GM13977 (cell line): ENCODE measurements around the gene TMEM63B.

ENCODE experiments used
- DNase-seq: peaks from one replicate; pipeline ENCODE4 v3.0.0; 2012; ENCODE audit warnings: low spot score
- in situ Hi-C: fragments of 300-500 bp; cut with MboI; formaldehyde crosslinking; loops from one replicate; pipeline ENCODE4 v1.12.0; 2022; ENCODE audit warnings: low sequenced_read_pairs, low pct_unique_long_range_greater_than_20kb, mixed read lengths, inconsistent platforms; ENCODE audit not compliant: unreplicated experiment
- TF ChIP-seq, protein P1 (sequence below): IDR thresholded peaks from 2 replicates; pipeline ENCODE4 v1.5.1; 2012; ENCODE audit warnings: mild to moderate bottlenecking, control low read depth; ENCODE audit not compliant: insufficient read depth; ENCODE audit errors: extremely low read depth, missing control alignments

The TMEM63B gene

DNA sequence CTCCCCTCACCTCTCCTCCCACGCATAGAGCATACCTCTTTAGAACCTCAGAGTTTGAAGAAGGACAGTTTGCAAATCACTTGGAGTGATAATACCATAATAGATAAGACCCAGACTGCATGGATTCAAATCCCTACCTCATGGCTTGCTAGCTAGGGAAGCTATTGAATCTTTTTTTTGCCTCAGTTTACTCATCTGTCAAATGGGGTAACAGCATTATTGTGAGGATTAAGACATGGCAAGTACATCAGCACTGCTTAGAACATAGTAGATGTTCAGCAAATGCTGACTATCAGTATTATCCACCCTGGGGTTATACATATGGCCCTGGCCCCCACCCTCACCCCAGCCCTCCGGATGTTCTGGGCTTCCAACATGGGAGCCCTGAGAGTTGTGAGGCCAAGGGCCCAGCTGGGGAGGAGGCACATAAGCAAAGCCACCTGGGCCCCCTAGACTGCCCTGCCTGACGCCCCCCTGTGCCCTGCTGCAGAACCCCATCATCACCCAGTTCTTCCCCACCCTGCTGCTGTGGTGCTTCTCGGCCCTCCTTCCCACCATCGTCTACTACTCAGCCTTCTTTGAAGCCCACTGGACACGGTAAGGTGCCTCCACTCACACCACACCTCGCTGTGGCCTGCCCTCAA lies 22.1 kb downstream of the TMEM63B start:
- no peak for DNase-seq
- in situ Hi-C loops = loop anchor here (25.0 kb wide), 1 partner anchor 188 kb away; the partner anchor contains the start of gene SPATS1
- TF ChIP-seq, protein P1, sequence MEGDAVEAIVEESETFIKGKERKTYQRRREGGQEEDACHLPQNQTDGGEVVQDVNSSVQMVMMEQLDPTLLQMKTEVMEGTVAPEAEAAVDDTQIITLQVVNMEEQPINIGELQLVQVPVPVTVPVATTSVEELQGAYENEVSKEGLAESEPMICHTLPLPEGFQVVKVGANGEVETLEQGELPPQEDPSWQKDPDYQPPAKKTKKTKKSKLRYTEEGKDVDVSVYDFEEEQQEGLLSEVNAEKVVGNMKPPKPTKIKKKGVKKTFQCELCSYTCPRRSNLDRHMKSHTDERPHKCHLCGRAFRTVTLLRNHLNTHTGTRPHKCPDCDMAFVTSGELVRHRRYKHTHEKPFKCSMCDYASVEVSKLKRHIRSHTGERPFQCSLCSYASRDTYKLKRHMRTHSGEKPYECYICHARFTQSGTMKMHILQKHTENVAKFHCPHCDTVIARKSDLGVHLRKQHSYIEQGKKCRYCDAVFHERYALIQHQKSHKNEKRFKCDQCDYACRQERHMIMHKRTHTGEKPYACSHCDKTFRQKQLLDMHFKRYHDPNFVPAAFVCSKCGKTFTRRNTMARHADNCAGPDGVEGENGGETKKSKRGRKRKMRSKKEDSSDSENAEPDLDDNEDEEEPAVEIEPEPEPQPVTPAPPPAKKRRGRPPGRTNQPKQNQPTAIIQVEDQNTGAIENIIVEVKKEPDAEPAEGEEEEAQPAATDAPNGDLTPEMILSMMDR = no peak

DNA sequence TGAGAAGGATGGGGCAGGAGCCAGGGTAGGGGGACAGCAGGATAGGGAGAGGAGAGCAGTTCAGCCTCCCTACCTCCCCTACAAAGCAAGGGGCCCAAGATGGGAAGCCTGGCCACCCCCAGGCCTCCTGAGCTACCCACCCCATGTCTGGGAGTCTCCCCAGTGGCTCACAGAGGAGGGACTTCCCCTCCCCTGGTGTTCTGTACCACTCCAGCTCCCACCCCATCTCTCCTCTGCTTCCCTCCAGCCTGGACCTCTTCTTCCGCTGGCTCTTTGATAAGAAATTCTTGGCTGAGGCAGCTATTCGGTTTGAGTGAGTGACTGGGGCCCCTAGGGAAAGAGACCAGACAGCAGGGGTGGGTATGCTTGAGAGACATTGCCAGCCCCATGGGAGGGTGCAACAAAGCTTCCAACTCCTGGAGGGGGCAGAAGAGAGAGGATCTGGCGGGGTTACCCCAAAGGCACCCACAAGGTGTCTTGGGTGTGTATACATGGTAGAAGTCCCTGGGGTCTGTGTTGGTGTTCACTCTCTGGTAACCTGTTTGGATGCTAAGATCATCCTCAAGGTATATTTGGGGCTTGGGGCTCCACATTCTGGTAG lies 23.1 kb downstream of the TMEM63B start:
- in situ Hi-C loops = loop anchor here (25.0 kb wide), 1 partner anchor 187 kb away; the partner anchor contains the start of gene SPATS1
- TF ChIP-seq, protein P1 = no peak
- DNase-seq = no peak

DNA sequence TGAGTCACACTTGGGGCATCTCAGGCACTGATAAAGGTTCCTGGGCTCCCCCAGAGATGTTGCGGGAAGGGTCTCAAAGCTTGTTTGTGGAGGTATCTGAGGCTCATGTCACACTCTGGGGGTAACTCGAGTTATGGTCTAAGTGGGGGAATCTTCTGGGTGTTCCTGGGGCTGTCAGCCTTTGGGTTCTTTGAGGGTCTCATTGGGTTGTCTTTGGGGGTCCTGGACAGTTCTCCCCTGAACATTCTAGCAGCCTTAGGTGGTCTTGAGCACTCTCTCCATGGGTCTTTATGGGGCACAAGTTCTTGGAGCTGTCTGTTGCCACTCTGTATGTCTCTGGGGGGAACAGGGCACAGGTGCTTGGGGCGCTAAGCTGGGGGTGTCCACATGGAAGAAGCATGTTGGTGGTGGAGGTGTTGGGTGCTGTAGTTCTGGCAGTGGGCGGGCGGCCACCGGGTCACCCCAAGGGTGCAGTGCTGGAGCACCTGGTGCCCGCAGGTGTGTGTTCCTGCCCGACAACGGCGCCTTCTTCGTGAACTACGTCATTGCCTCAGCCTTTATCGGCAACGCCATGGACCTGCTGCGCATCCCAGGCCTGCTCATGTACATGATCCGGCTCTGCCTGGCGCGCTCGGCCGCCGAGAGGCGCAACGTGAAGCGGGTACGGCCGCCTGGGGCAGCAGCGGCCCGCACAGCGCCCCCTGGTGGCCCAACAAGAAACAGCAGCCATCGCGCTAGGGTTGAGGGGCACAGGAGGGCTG lies 24.2 kb downstream of the TMEM63B start:
- peak; percentile 92 for DNase-seq
- in situ Hi-C loops = loop anchor here (25.0 kb wide), 1 partner anchor 186 kb away; the partner anchor contains the start of gene SPATS1
- TF ChIP-seq, protein P1 = peak; percentile 98

DNA sequence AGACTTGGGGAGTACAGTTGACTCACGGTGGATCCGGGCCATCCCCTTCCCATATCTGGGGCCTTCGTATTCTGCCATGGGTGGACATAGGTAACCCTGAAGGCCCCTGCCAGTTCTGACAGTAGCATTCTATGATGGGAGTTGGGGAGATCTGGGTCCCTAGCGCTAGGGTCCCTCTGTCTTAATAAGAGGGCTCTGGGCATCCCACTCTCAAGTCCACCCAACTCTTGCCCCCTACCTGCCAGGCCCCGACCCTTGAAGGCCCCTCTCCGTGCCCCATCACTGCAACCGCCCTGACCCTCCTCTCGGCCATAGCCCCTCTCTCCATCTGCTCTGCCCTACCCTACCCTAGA lies 24.7 kb downstream of the TMEM63B start:
- no peak for DNase-seq
- in situ Hi-C loops = loop anchor here (25.0 kb wide), 1 partner anchor 185 kb away; the partner anchor contains the start of gene SPATS1
- TF ChIP-seq, protein P1 = no peak

DNA sequence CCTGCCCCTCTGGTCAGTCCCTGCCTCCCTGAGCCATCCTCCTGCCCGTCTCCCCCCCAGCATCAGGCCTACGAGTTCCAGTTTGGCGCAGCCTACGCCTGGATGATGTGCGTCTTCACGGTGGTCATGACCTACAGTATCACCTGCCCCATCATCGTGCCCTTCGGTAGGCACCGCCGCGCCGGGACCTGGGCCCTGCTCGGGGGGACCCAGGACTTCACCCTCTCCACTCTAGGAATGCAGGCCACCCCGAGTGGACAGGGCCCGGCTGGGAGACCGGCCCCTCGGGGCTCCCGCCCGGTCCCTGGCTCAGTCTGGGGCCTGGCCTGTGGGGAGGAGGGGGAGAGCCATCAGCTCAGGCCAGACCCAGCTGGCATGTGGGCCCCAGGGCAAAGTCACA lies 25.2 kb downstream of the TMEM63B start:
- no peak for DNase-seq
- in situ Hi-C loops = loop anchor here (25.0 kb wide), 1 partner anchor 185 kb away; the partner anchor contains the start of gene SPATS1
- TF ChIP-seq, protein P1 = no peak

DNA sequence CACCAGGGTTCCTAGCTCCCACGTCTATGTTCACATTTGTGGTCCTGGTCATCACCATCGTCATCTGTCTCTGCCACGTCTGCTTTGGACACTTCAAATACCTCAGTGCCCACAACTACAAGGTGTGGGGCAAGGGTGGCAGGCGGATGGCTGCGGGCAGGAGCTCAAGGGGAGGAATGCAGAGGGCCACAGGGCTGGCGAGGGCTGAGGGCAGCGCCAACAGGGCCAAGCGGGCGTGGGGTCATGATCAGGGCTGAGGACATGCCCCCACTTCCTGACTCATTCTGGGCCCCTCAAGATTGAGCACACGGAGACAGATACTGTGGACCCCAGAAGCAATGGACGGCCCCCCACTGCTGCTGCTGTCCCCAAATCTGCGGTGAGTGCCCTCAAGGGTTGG lies 26.7 kb downstream of the TMEM63B start:
- in situ Hi-C loops = loop anchor here (25.0 kb wide), 1 partner anchor 183 kb away; the partner anchor contains the start of gene SPATS1
- DNase-seq = no peak
- TF ChIP-seq, protein P1 = no peak
